ENCODE results near the gene ZNF638. TPM values are rescaled to one million over a fixed set of nuclear protein-coding genes. Genes with fewer than 3 reads are reported as not detected.

Gene ZNF638
- total RNA-seq, 2 experiments from 2014 or later: 75.8 to 76.0 TPM

DNA sequence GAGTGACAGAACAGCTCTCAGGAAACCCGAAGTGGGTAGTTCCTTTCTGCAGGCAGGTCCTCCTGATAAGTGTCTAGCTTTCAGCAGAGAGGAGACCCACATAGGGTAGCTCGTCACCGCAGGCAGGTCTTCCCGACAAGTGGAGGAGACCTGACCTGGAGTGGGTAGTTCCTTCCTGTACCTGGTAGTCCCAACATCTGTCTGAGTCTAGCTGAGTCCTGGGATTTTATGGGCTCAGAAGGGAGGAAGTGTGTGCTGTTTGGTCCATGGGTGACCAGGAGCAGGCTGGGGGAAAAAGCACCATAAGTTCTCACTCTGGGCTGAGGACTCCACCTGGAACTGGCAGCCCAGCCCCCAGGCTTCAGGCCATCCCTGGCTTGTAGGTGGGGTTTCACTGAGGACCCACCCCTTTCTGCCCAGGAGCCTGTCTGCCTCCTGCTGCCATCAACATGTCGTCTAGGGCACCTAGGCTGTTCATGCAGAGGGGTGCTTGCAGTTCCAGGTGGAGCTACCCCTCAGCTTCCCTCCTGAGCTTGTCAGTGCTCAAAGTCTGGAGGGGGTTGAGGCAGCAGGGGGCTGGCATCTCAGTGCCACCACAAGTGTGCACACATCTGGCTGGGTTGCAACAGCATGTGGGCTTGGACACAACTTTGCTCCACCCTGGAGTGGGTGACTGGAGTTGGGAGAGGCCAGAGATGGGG is 131.2 kb downstream of the ZNF638 start:
- ChIA-PET POLR2A (no interaction called here), CTCF (interaction anchor here (1.4 to 3.3 kb wide), 2 partner anchors 9 to 49 kb away, joined by 3 to 21 read pairs; partner anchors contain the start of gene DYSF)

DNA sequence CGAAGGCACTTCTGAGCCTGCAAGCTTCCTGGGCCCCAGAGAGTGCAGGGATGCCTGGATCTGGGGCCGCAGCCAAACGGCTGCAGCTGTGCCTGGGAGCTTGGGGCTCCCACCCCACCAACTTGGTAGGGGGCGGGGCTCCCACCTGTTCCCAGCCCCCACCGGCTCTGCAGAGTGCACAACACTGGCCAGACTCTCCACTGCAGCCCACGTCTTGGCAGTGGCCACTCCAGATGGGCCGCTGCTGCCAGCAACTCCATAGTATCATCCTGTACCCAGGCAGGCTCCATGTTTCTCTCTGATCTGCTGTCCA is 131.7 kb downstream of the ZNF638 start:
- CTCF ChIA-PET: interaction anchor here (1.4 kb wide), 1 partner anchor 10 kb away, joined by 3 read pairs; the partner anchor contains the start of gene DYSF
- POLR2A ChIA-PET: no interaction called here

DNA sequence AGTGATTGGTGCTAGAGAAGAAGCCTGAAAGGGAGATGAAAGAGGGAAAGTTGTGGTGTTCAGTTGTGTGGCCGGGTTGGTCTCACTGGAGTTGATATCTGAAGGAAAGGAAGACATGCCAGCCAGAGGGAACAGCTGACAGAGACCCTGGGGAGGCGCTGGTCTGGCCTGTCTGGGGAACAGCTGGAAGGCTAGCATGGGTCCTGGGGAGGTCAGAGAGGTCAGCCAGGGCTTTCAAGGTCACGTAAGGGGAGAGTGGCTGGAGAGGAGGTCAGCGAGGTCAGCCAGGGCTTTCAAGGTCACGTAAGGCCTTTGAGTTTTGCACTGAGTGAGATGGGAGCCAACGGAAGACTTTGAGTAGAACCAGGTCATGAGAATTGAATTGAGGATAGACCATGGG is 132.8 kb downstream of the ZNF638 start:
- ChIA-PET CTCF (interaction anchor here (1.4 kb wide), 1 partner anchor 9 kb away, joined by 3 read pairs; no protein-coding TSS in a partner anchor), POLR2A (no interaction called here)

DNA sequence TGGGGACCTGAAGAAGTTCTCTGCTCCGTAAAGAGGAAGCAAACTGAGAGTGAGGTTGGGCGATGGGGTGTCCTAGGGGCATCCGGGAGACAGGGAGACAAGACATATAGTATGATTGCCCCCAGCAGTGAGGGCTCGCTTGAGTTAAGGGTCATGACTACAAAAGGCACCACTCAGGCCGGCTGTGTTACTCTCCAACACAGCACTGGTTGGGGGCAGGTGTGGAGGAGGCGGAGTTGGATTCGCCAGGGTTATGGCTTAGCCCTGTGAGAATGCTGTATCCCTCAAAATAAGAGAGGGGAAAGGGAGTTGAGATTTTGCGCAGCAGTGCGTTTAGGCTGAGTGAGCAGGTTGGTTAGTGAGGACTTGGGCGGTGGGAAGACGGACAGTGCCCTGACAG is 133.8 kb downstream of the ZNF638 start:
- CTCF ChIA-PET: no interaction called here
- POLR2A ChIA-PET: no interaction called here

DNA sequence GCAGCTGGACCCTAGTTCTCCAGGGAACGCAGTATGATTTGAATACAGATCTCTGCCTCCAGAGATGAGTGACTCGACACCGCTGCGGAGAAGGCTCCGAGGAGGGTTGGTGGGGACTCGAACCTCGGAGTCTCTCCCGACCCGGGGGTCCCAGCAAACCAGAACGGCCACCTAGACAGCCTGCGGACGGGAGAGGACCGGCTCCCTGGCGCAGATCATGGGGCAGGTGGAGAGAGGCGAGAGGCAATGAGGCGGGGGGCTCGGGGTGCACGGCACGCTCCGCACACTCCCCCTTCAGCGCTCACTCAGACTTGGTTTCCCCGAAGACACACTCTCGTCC is 134.3 kb downstream of the ZNF638 start:
- POLR2A ChIA-PET: interaction anchor here (0.7 kb wide), 1 partner anchor 12 kb away, joined by 3 read pairs; no protein-coding TSS in a partner anchor
- CTCF ChIA-PET: interaction anchor here (1.3 kb wide), 1 partner anchor 47 kb away, joined by 3 read pairs; no protein-coding TSS in a partner anchor

DNA sequence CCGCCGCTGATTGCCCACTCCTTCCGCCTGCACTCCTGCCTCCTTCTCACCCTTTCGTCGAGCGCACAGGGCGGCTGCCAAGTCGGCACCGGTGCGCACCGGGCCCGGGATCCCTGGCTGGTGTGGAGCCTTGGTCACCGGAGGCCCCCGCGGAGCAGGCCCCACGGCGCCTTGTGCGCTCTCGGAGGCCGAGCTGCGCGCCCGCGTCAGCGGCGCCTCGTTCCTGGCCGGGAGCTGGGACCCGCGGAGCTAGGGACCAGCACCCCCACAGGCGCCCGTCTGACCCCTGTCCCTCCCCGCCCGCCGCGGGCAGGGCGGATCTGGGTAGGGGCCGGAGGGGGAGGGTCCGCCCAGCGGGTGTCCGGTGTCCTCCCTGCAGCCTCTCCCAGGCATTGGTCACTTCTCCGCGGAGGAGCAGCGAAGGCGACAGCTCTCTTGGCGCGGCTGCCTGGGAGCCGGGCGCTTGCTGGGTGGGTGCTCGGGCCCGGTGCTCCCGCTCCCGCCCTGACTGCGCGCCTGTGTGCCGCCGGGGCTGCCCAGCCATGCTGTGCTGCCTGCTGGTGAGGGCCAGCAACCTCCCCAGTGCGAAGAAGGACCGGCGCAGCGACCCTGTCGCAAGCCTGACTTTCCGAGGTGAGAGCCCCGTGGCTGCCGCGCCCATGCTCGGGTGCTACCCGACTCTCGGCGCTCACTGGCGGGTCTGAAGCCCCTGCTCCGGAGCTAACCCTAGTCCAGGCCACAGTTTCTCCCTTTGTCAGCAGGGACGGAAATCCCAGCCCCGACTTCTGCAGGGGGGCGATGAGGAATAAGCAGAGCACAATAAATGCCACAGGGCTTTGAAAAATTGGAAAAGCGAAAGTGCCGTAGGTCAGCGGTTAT is 135.0 kb downstream of the ZNF638 start:
- CTCF ChIA-PET: interaction anchor here (0.8 to 1.3 kb wide), 3 partner anchors 44 to 167 kb away, joined by 3 read pairs; no protein-coding TSS in a partner anchor

DNA sequence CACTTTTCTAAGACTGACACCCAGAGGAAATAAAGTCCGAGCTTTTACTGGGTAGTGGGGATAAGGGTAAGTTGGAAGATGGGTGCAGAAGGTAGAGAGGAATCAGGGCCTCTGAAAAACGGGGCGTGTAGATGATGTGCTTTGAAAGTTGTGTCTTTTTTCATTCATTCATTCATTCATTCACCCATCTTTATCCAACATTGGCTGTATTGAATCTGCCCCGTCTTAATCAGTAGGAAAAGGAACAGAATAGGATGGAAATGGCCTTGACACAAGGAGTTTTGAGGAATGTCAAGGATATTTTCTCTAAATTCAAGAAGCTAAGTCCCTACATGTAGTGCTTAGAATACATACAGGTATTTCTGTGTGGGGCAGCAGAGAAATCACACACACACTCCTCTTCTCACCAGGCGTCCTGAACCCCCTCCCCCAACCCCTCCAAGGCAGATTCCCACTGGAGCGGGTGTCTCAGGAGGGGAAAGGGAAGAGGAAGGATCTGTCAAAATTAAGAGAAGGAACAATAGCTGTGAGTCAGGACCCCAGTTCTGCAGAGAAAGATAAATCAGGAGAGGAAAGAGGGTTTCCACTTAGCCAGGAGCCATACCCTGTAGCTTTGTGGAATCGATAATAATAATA is 135.7 kb downstream of the ZNF638 start:
- ChIA-PET CTCF (interaction anchor here (0.8 to 1.3 kb wide), 5 partner anchors 18 to 168 kb away, joined by 3 to 5 read pairs (median 3); partner anchors contain the start of gene ZNF638), POLR2A (interaction anchor here (1.2 kb wide), 1 partner anchor 13 kb away, joined by 3 read pairs; no protein-coding TSS in a partner anchor)

More for the DNA sequence above, 135.0 kb downstream of the ZNF638 start:
- POLR2A ChIA-PET: interaction anchor here (0.7 kb wide), 1 partner anchor 11 kb away, joined by 3 read pairs; no protein-coding TSS in a partner anchor

DNA sequence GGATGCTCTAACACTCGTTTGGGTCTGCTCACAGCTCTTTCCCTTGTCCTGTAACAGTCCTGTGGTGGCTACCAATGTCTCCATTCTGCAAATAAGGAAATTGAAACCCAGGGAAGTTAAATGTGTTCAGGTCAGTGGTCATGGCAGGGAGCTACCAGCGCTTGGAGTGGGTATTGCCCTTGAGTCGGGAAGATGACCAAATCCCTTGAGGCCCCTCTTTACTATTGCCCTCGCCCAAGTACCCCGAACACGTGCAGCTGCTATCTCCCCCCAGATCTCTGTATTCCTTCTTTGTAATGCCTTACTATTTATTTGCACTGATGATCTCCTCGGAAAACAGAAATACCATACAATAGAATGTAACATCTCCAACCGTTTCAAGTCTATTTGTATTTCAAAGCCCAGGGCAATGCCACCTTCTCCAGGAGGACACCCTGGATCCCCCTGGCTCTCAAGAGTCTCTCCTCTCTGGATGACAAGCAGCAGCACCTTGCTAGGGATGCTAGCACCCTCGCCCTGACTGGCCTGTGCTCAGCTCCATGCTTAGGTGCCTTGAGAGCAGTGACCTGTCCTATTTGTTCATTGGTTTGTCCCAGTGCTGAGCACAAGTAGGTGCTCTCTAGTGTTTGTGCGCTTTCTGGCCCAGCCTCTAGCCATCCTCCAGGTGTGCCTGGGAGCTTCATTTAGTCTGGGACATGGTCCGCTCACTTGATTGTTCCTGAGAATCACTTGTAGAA is 136.9 kb downstream of the ZNF638 start:
- CTCF ChIA-PET: interaction anchor here (0.9 kb wide), 1 partner anchor 19 kb away, joined by 3 read pairs; no protein-coding TSS in a partner anchor
- POLR2A ChIA-PET: interaction anchor here (1.2 kb wide), 1 partner anchor 14 kb away, joined by 3 read pairs; no protein-coding TSS in a partner anchor

DNA sequence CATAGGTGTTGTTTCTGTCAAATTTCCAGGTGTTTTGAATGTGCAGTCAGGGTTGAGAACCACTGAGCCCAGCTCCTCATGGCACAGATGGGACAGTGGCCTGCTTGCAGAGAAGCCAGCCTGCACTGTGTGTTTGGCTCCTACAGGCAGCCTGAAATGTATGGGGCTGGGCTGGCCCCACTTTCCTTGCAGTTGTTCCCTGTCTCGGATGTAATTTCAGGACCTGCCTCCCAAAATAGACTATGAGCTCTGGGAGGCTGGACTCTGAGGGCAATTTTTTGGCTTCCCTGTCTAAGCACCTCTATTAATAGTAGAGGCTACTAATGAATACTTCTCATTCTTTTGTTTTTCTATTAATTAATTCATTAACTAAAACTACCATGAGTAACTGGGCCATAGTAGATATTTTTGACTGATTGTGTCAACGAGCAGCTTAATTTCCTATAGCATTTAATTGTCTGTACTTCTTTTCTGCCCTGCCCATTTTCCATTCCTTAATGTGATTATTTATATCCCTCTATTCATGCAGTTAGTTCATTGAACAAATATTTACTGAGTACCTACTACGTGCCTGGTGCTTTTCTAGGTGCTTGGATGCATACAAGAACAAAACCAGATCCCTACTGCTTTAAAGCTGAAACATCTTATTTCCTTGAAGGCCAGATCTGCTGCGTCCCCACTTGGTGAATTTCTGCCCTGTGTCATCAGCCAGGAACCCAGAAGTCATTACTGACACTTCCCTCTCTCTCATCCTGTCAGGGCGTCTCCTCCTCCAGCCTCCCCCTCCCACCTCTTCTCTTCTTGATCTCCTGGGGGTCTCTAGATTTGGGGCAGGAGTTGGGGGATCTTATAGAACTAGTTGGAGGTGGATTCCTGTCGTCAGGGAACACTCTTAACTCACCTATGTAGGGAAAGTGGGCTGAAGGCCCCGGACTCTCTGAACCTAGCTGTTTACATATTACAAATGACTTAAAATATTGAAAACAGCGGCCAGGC is 138.1 kb downstream of the ZNF638 start:
- POLR2A ChIA-PET: no interaction called here
- CTCF ChIA-PET: no interaction called here

DNA sequence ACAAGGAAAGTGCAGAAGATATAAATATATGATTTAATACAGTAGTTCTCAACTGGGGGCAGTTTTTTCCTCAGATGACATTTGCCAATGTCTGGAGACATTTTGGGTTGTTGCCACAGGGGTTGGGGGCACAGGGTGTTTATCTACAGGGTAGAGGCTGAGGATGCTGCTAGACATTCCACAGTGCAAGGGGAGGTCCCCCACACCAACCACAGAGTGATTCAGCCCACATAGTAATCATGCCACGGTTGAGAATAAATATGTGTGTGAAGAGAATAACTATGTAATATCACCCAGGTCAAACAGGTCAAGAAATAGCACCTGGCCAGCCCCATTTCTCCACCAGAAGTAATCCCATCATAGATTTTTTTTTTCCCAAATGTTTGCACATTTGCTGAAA is 139.7 kb downstream of the ZNF638 start:
- CTCF ChIA-PET: no interaction called here
- POLR2A ChIA-PET: no interaction called here

DNA sequence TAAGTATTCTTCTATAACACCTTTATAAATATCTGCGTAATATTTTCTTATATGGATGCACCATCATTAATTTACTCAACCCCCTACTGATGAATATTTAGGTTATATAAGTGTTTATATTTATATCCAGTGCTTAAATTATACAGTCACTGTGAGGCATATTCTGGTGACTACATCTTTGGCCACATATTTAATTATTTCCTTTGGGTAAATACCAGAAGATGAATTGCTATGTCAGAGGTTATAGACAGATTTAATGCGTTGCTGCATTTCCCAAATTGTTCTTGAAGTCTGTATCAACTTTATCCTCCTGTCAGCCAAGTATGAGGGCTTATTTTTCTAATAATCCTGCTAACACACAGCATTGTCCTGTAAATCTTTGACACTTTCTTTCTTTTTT is 140.4 kb downstream of the ZNF638 start:
- ChIA-PET POLR2A (no interaction called here), CTCF (no interaction called here)

DNA sequence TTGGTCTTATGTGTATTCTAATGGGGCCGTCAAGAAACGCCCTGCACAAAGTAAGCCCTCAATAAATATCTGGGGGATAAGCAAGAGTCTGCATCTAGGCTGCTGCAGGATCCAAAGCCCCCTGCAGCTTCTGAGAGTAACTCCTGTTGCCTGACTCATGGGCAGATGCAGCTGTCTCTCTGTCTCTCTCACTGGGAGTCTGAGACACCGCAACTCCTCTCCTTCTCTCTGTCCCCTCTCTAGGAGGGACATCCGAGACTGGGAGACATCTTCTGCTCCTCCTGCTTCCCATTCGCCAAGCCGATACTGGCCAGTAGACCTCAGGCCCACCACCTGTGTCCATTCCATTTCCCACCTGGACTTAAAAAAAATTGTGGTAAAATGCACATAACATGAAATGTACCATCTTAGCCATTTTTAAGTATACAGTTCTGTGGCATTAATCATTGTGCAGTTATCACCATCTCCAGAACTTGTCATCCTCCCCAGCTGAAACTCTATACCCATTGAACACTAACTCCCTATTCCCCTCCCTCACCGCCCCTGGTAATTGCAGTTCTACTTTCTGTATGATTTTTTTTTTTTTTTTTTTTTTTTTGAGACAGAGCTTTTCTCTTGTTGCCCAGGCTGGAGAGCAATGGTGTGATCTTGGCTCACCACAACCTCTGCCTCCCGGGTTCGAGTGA is 141.9 kb downstream of the ZNF638 start:
- ChIA-PET CTCF (interaction anchor here (1.2 kb wide), 1 partner anchor 72 kb away, joined by 3 read pairs; no protein-coding TSS in a partner anchor), POLR2A (no interaction called here)

DNA sequence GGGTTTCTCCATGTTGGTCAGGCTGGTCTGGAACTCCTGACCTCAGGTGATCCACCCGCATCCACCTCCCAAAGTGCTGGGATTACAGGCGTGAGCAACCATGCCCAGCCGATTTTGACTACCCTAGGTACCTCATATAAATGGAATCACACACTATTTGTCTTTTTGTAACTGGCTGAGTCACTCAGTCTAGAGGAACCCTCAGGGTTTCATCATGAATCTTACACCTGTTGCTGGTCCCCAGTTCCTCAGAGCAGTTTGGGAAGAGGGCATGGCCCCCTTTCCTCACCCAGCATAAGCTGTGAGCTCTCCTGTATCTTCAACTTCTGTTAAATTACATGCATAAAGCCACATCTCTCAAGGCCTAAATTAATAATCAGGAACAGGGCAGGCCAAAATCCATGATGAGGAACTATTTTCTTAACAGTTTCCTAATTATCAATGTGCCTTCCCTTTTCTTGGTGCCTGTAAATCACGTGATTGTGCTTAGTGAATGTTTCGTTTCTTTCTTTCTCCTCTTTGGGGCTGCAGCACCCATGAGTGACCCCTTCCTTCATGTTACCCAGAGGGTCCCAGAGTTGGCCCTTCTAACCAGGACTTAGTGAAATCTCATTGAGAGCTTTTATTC is 142.6 kb downstream of the ZNF638 start:
- POLR2A ChIA-PET: no interaction called here
- CTCF ChIA-PET: interaction anchor here (1.2 kb wide), 1 partner anchor 72 kb away, joined by 3 read pairs; no protein-coding TSS in a partner anchor

DNA sequence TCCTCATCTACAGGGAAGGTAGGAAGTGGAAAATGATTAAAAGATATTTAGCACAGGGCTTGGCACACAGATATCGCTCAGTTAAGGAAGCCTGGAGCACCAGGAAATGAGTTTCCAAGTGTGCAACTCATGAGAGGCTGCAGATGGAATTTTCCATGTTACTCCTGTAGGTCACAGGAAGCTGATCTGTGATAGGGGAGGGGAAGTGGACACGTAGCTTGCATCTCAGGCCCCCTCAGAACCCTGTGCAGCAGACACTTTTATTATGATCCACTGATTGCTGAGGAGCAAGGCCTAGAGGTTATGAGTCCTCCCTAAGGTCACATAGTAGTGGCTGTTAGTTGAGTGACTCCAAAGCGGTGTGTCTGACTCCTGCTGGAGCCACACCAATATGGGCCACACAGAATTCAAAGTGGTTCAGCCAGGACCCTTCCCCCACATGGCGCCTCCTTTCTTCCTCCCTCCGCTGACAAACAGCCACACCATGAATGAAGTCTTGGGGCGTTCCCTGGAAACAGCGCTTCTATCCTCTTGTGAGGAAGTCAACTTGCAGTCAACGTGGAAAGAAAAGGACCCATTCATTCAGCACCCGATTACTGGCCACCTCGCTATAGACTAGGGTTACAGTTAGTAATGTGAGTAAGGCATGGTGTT is 143.3 kb downstream of the ZNF638 start:
- CTCF ChIA-PET: no interaction called here
- POLR2A ChIA-PET: no interaction called here

DNA sequence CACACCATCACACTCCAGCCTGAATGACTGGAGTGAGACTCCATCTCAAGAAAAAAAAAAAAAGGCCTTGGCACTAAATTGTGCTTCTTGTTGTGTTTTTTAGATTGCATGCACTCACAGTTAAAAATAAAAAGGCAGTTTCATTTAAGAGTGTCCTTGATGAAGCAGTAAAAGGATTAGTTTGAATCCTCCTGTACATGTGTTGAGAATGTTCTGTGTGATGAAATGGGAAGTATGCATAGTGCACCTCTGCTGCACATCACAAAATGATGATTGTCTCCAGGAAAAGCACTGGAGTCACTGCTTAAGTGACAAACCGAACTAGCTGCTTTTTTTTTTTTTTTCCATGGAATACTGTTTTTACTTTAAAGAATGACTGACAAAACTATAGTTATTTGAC is 144.9 kb downstream of the ZNF638 start:
- ChIA-PET POLR2A (no interaction called here), CTCF (no interaction called here)

DNA sequence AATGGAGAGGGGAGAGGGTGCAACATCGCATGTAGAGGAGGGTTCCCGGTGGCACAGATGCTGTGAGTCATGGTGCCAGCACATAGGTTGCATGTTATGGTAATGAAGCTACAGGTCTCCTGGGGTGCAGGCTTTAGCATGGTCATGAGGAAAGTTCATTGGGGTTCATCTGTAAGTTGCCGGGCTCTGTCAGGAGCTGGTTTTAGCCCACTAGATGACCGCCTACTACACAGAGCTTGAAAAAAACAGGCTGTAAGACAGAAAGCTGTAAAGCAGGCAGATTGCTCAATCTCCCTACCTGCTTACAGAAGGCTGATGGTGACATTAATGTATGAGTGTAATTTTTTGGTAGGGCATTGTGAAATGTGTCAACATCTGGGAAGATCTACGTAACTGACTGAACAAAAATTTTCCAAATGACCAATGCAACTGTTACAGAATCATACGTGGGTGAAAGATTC is 145.7 kb downstream of the ZNF638 start:
- POLR2A ChIA-PET: no interaction called here
- CTCF ChIA-PET: no interaction called here

DNA sequence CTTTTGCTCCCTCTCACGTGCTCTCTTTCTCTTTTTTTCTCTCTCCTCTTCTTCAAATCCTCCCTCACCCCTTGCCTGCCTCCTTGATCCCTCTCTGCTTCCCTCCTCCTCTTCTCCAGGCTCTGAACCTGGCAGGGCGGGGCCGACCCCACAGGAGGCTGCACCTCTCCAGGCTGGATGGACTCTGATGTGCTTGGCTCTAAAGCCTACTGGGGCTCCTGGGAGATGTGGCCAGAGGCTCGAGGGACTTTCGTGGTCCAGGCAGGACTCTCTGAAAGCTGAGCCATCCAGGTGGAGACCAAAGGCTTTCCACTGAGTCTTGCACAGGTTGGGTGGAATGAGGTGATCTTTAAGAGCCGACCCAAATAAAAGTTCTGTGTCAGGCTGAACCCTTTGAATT is 147.2 kb downstream of the ZNF638 start:
- ChIA-PET POLR2A (no interaction called here), CTCF (no interaction called here)

Data from activated CD8-positive, alpha-beta memory T cell treated with anti-CD3 and anti-CD28 coated beads for 36 hours (primary cell).